GM06990 (cell line): ENCODE measurements around the gene OLIG2.

ENCODE experiments used
- DNase-seq: peaks from one replicate; pipeline ENCODE4 v3.0.0-alpha.2; 2011; ENCODE audit not compliant: insufficient read length; ENCODE audit errors: extremely low read depth
- H3K27me3 ChIP-seq: replicated peaks from 2 replicates; pipeline ENCODE4 v1.6.0; 2011; ENCODE audit warnings: low read length; ENCODE audit not compliant: control insufficient read depth, insufficient read depth
- H3K36me3 ChIP-seq: 2 replicates; pipeline ENCODE4 v1.5.1; 2011; ENCODE audit warnings: low read length; ENCODE audit not compliant: control insufficient read depth, insufficient read depth
- H3K4me3 ChIP-seq: replicated peaks from 2 replicates; pipeline ENCODE4 v1.5.1; 2011; ENCODE audit warnings: low read depth, mild to moderate bottlenecking, control low read depth, low read length
- TF ChIP-seq, protein P1 (sequence below): IDR thresholded peaks from 2 replicates; pipeline ENCODE4 v1.5.1; 2011; ENCODE audit warnings: low read length, control low read depth, mild to moderate bottlenecking, inconsistent platforms; ENCODE audit not compliant: insufficient read depth, poor library complexity, severe bottlenecking

Gene OLIG2

DNA sequence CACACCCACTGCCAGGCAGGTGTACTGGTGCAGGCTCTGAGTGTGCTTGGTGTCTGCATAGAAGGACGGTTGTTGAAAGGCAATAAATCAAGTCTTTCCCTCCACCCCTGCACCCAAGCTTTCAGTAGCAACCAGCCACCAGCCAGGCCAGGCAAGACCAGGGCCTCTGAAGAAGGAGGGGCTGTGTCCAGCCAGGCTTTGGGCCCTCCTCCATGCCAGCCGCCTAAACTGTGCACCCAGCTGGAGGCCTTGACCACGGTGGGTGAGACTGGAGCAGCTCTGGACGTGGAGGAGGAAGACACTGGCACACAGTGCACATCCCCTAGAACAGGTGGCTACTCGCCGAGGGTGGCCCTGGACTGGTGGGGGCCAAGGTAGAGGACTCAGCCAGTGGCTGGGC, 4.9 kb downstream of the OLIG2 start:
- DNase-seq, result no peak
- TF ChIP-seq, protein P1, sequence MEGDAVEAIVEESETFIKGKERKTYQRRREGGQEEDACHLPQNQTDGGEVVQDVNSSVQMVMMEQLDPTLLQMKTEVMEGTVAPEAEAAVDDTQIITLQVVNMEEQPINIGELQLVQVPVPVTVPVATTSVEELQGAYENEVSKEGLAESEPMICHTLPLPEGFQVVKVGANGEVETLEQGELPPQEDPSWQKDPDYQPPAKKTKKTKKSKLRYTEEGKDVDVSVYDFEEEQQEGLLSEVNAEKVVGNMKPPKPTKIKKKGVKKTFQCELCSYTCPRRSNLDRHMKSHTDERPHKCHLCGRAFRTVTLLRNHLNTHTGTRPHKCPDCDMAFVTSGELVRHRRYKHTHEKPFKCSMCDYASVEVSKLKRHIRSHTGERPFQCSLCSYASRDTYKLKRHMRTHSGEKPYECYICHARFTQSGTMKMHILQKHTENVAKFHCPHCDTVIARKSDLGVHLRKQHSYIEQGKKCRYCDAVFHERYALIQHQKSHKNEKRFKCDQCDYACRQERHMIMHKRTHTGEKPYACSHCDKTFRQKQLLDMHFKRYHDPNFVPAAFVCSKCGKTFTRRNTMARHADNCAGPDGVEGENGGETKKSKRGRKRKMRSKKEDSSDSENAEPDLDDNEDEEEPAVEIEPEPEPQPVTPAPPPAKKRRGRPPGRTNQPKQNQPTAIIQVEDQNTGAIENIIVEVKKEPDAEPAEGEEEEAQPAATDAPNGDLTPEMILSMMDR, result no peak
- H3K4me3 ChIP-seq, result no peak overlapping the region
- H3K27me3 ChIP-seq, result no peaks in the 10 kb centered on the region; the same call in none of the 2 replicates
- no peaks in the 10 kb centered on the region for H3K36me3 ChIP-seq

DNA sequence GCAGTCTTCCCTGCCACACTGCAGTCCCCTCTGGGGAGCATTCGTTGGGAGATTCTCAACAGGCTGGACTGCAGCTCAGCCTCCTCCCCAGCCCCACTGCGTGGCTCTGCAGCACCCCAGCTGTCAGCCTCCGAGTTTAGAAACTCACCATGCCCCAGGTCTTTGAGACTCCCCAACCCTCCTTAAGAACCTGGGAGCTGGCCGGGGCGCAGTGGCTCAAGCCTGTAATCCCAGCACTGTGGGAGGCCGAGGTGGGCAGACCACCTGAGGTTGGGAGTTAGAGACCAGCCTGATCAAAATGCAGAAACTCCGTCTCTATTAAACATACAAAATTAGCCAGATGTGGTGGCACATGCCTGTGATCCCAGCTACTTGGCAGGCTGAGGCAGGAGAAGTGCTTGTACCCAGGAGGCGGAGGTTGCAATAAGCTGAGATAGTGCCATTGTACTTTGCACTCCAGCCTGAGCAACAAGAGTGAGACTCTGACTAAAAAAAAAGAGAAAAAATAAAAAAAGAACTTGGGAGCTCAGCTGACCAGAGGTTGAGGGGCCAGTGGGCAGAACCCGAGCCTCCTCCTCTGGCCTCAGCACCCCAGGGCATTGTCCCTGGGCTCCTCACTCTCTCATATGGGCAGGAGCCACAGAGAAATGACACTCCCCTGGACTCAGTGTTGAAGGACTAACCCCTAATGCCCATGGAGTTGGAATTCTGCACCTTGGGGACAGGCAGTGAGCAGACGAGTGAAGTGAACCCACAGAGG, 5.6 kb downstream of the OLIG2 start:
- no peaks in the 10 kb centered on the region for H3K36me3 ChIP-seq
- DNase-seq, result no peak
- no peak overlapping the region for H3K4me3 ChIP-seq
- TF ChIP-seq, protein P1, result no peak
- no peaks in the 10 kb centered on the region; the same call in none of the 2 replicates for H3K27me3 ChIP-seq

DNA sequence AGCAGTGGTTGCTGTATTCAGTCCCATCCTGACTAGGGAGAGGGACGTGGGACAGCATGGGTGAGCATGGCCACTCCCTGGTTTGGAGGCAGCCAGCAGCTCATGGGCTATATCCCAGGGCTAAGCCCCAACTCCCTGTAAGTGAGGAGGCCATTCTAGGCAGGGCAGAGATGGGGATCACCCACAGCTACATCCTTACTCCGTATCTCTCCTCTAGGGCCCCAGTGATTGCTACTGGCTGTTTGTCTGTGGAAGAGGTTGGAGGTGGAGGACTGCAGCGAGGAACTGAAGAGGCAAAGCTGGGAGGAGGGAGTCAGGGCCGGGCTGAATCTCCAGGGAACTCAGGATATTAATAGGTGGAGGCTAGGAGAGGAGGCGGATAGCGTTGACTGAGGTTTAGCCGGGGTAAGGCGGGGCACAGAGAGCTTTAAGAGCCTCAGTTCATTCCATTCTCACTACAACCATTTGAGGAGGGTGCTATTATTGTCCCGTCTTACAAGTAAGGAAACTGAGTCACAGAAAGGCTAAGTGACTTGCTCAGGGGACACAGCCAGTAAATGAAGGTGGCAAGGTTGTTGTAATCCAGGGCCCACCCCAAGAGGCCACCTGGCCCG, 6.8 kb downstream of the OLIG2 start:
- Histone ChIP-seq H3K4me3 (no peak overlapping the region), H3K36me3 (no peaks in the 10 kb centered on the region), H3K27me3 (no peaks in the 10 kb centered on the region; the same call in none of the 2 replicates)
- TF ChIP-seq, protein P1, result no peak
- no peak for DNase-seq

- H3K27me3 ChIP-seq, result no peaks in the 10 kb centered on the region; the same call in none of the 2 replicates
- TF ChIP-seq, protein P1, result no peak
- DNase-seq, result no peak
Measured at GRCh38 chr21:33033094-33033951, 7.6 kb downstream of the OLIG2 start.

GRCh38 chr21:33033961-33034413, 8.3 kb downstream of the OLIG2 start:
- no peaks in the 10 kb centered on the region; the same call in none of the 2 replicates for H3K27me3 ChIP-seq
- no peaks in the 10 kb centered on the region for H3K36me3 ChIP-seq
- DNase-seq, result no peak
- H3K4me3 ChIP-seq, result no peak overlapping the region
- TF ChIP-seq, protein P1, result no peak

More at GRCh38 chr21:33033094-33033951, 7.6 kb downstream of the OLIG2 start:
- Histone ChIP-seq H3K4me3 (no peak overlapping the region), H3K36me3 (no peaks in the 10 kb centered on the region)
